ENCODE measurements around the gene GINS3.

GINS3 gene

GRCh38 chr16:58392215-58393137 is at the start of gene GINS3:
GINS3 (plus strand) TSS chr16:58392471; CDS start chr16:58392602, 131 bp downstream.
- DNase-seq (ENCODE audit: low read depth) = peak; percentile 95
- H3K4me3 ChIP-seq (ENCODE audit: low read depth, low read length) = peak within 1 kb of the TSS; percentile 99
- TF ChIP-seq MAX (IDR thresholded peaks at IDR 0.05; ENCODE audit: low read depth, low read length) (peak; percentile 55; the same call in 1 of the 2 replicates), POLR2A (IDR thresholded peaks at IDR 0.05; ENCODE audit: extremely low read depth, insufficient read length) (peak; percentile 57), CTCF (IDR thresholded peaks at IDR 0.05; ENCODE audit: low read depth, low read length) (no peak), MYC (IDR thresholded peaks at IDR 0.05; ENCODE audit: low read depth, low read length) (peak; percentile 60)

GRCh38 chr16:58343562-58343961 is 48.7 kb upstream of the GINS3 start:
- TF ChIP-seq MYC (IDR thresholded peaks at IDR 0.05; ENCODE audit: low read depth, low read length) = no peak
- TF ChIP-seq MAX (IDR thresholded peaks at IDR 0.05; ENCODE audit: low read depth, low read length) = no peak
- TF ChIP-seq CTCF (IDR thresholded peaks at IDR 0.05; ENCODE audit: low read depth, low read length) = no peak
- TF ChIP-seq POLR2A (IDR thresholded peaks at IDR 0.05; ENCODE audit: extremely low read depth, insufficient read length) = no peak
- H3K4me3 ChIP-seq (ENCODE audit: low read depth, low read length) = no peak overlapping the region
- DNase-seq (ENCODE audit: low read depth) = no peak

- H3K4me3 ChIP-seq (ENCODE audit: low read depth, low read length) = no peak overlapping the region
- TF ChIP-seq CTCF (IDR thresholded peaks at IDR 0.05; ENCODE audit: low read depth, low read length) = no peak
- TF ChIP-seq MAX (IDR thresholded peaks at IDR 0.05; ENCODE audit: low read depth, low read length) = no peak
- TF ChIP-seq POLR2A (IDR thresholded peaks at IDR 0.05; ENCODE audit: extremely low read depth, insufficient read length) = no peak
- TF ChIP-seq MYC (IDR thresholded peaks at IDR 0.05; ENCODE audit: low read depth, low read length) = no peak
- no peak for DNase-seq (ENCODE audit: low read depth)
Measured at GRCh38 chr16:58345574-58346354, 46.5 kb upstream of the GINS3 start.

- H3K4me3 ChIP-seq (ENCODE audit: low read depth, low read length) = no peak overlapping the region
- TF ChIP-seq CTCF (IDR thresholded peaks at IDR 0.05; ENCODE audit: low read depth, low read length) (no peak), POLR2A (IDR thresholded peaks at IDR 0.05; ENCODE audit: extremely low read depth, insufficient read length) (no peak), MAX (IDR thresholded peaks at IDR 0.05; ENCODE audit: low read depth, low read length) (no peak), MYC (IDR thresholded peaks at IDR 0.05; ENCODE audit: low read depth, low read length) (no peak)
- no peak for DNase-seq (ENCODE audit: low read depth)
Measured at GRCh38 chr16:58346831-58347371, 45.4 kb upstream of the GINS3 start.

GRCh38 chr16:58348986-58349385 is 43.3 kb upstream of the GINS3 start:
- no peak for DNase-seq (ENCODE audit: low read depth)
- H3K4me3 ChIP-seq (ENCODE audit: low read depth, low read length) = no peak overlapping the region
- no peak for TF ChIP-seq MYC (IDR thresholded peaks at IDR 0.05; ENCODE audit: low read depth, low read length)
- no peak for TF ChIP-seq POLR2A (IDR thresholded peaks at IDR 0.05; ENCODE audit: extremely low read depth, insufficient read length)
- no peak for TF ChIP-seq MAX (IDR thresholded peaks at IDR 0.05; ENCODE audit: low read depth, low read length)
- TF ChIP-seq CTCF (IDR thresholded peaks at IDR 0.05; ENCODE audit: low read depth, low read length) = no peak
